ENCODE results near the gene ZNF277. TPM values are rescaled to one million over a fixed set of nuclear protein-coding genes. Genes with fewer than 3 reads are reported as not detected.

Gene ZNF277
- total and polyA plus RNA-seq, 2 donors (not counting 3 experiments of a cell fraction or from before 2014, with no cell fraction given) = 7.8 to 22.6 TPM

DNA sequence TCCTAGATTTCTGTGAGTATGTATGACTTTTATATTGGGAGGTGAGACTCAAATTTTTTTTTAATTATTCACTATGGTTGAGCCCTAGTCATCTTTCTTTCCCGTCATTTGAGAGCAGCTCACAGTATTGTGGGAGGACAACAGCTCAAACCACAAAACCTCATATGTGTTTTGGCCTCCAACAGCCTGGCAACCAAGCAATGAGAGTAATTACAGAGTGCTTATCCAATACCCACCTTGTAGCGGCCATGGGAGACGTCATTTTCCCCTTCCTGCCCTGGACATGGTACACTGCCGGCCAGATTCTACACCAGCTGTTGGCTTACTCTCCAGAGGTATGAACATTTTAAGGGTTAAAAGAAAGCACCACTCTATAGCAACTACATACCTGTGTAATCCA is 49.4 kb upstream of the ZNF277 start:
- Histone ChIP-seq H4K20me1 (replicated peaks; ENCODE audit: control insufficient read depth, extremely low read depth, insufficient read depth, low read length) (peaks cover 7% of the 10 kb centered on the region), H3K9me3 (replicated peaks; ENCODE audit: control insufficient read depth, insufficient read depth, low read length) (no peaks in the 10 kb centered on the region), H3K27me3 (ENCODE audit: control insufficient read depth in 2 of 2, insufficient read depth in 2 of 2, low read length in 2 of 2) (no peaks in the 10 kb centered on the region), H3K9me1 (replicated peaks; ENCODE audit: control insufficient read depth, extremely low read depth, insufficient read depth, low read length) (peaks cover 2% of the 10 kb centered on the region), H2AFZ (ENCODE audit: low read depth, low read length) (no peak overlapping the region), H3K9ac (replicated peaks; ENCODE audit: extremely low read depth, insufficient read depth, low read length) (no peak overlapping the region), H3K27ac (ENCODE audit: insufficient read depth, low read depth, low read length) (no peak overlapping the region), H3K4me3 (replicated peaks in 1 of 3; ENCODE audit: insufficient read depth in 1 of 3, low read depth in 1 of 3, low read length in 3 of 3) (no peak overlapping the region), H3K36me3 (ENCODE audit: control insufficient read depth in 2 of 2, extremely low read depth in 1 of 2, insufficient read depth in 2 of 2, low read length in 2 of 2) (peaks cover 0 to 2% of the 10 kb centered on the region in 2 experiments), H3K79me2 (ENCODE audit: control insufficient read depth, insufficient read depth, low read length) (peaks cover 99% of the 10 kb centered on the region), H3K4me1 (ENCODE audit: control insufficient read depth, extremely low read depth, insufficient read depth, low read length) (peaks cover 41% of the 10 kb centered on the region), H3K4me2 (ENCODE audit: insufficient read depth, low read length) (no peak overlapping the region)
- TF ChIP-seq POLR2AphosphoS5 (IDR thresholded peaks at IDR 0.05; ENCODE audit: insufficient read depth, low read depth, low read length) (no peak), POLR2A (IDR thresholded peaks at IDR 0.05; ENCODE audit: low read depth, low read length) (no peak), MYC (IDR thresholded peaks at IDR 0.05; ENCODE audit: low read depth, low read length) (no peak), FOS (IDR thresholded peaks at IDR 0.05; ENCODE audit: borderline replicate concordance, insufficient read depth, low read length) (no peak), GATA2 (IDR thresholded peaks at IDR 0.05; ENCODE audit: insufficient read depth, insufficient read length, low read depth, low read length) (no peak), JUN (IDR thresholded peaks at IDR 0.05; ENCODE audit: borderline replicate concordance, insufficient read depth, insufficient read length, low read depth) (no peak), EZH2 (IDR thresholded peaks at IDR 0.05; ENCODE audit: borderline replicate concordance, low read depth, low read length, severe bottlenecking) (no peak)
- TF ChIP-seq, protein P1, sequence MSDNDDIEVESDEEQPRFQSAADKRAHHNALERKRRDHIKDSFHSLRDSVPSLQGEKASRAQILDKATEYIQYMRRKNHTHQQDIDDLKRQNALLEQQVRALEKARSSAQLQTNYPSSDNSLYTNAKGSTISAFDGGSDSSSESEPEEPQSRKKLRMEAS (IDR thresholded peaks at IDR 0.05; ENCODE audit: insufficient read depth, insufficient read length) = no peak
- TF ChIP-seq, protein P2, sequence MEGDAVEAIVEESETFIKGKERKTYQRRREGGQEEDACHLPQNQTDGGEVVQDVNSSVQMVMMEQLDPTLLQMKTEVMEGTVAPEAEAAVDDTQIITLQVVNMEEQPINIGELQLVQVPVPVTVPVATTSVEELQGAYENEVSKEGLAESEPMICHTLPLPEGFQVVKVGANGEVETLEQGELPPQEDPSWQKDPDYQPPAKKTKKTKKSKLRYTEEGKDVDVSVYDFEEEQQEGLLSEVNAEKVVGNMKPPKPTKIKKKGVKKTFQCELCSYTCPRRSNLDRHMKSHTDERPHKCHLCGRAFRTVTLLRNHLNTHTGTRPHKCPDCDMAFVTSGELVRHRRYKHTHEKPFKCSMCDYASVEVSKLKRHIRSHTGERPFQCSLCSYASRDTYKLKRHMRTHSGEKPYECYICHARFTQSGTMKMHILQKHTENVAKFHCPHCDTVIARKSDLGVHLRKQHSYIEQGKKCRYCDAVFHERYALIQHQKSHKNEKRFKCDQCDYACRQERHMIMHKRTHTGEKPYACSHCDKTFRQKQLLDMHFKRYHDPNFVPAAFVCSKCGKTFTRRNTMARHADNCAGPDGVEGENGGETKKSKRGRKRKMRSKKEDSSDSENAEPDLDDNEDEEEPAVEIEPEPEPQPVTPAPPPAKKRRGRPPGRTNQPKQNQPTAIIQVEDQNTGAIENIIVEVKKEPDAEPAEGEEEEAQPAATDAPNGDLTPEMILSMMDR (IDR thresholded peaks at IDR 0.05; ENCODE audit: extremely low read depth in 1 of 2, insufficient read depth in 1 of 2, low read depth in 1 of 2, low read length in 2 of 2) = no peak
- no peak for DNase-seq (ENCODE audit: low read depth, low spot score)
- no TSS peak for BruUV-seq (replicated peaks)
- ChIA-PET CTCF (no interaction called here), POLR2A (no interaction called here)
- dilution Hi-C loops (cut with MboI; ENCODE audit: extremely low pct_ligation_motif_present, low sequenced_read_pairs) = no loop called here
- no peak for FAIRE-seq
- intact Hi-C loops (cut with micrococcal nuclease) = no loop called here

Data from endothelial cell of umbilical vein (primary cell).